ENCODE results near the gene PPP2R2B. TPM values are rescaled to one million over a fixed set of nuclear protein-coding genes. Genes with fewer than 3 reads are reported as not detected.

PPP2R2B gene
- total RNA-seq, 1 experiment from 2014 or later = 0.75 TPM

DNA sequence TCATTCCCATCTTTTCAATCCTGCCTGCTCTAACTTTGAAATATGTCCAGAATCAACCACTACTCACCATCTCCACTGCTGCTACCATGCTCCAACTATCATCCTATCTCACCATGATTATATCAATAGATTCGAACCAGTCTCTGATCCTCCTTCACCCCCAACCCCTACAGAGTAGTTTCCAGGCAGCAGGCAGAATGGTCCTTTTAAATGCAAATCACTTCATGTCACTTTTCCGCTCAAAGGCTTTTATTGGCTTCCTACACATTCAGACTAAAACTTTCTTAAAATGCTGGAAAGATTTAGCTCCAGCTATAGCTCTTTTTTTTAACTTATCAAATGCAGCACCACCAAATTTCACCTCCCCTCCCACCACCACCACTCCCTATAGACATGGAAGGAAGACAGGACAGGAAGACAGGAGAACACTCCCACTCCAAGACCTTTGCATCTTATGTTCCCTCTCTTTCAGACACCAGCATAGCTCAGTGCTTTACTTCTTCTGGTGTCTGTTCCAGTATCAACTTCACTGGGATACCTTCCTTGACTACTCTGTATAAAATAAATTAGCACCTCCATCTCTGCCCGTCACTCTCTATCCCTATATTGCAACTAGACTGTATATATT is 9.9 kb upstream of the PPP2R2B start:
- DNase-seq (ENCODE audit: low read depth) = no peak

DNA sequence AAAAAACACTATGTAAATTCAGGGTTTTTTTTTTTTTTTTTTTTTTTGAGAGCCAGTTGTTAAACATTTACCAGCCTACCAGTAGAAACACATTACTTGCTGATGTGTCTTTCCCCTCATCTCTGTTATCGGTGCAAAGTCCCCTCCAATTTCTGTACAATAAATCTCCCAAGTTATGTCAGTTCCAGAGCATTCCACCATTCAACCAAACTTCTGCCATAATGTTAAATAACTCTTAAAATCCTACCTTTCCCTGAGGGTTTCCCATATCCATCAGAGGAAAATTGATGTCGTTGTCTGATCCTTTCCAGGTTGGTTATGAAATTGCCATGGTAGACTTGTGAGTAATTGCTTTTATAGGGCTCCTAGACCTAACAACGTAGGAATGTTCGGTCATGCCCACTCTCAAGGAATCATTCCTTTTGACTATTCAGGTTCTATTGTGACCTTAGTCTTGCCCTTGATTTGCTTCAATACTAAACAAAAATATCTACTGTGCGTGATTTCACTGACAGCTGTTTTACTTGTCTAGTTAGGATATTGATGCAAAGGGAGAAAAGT is 5.6 kb upstream of the PPP2R2B start:
- DNase-seq (ENCODE audit: low read depth) = no peak

DNA sequence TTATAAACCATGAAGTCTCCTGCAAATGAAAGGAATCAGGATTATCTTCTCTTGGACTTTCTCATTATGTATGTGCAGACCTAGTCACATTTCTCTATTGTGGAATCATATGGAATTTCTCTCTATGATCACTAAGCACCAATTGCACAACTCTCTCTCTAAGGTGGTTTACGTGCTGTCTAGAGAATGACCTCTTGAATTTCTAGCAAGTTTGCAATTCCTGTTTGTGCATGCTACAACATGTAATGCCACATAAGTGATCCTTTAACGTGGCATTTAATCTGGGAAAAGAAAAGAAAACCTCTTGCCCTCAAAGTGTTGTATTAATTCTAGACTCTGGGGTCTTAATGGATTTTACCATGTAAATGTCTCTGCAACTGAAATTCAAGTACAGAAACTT is 5.0 kb upstream of the PPP2R2B start:
- no peak for DNase-seq (ENCODE audit: low read depth)

DNA sequence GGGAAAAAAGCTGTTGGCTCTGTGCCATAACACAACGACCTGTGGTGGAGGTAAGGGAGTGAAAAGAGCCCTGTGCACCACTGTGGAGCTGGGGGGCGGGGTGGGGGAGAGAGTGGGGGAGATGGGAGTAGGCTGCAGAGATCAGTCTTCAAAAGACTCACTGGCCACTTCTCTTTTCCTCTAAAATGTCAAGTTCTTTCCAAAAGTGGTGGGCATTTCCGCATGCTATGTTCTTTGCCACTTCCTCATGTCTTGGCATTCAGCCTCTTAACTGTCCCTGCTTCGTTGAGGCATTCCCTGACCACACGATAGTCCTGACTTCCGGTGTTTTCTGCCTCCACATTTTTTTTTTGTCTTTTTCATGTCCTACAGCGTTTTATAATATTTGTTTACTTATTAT is 2.4 kb upstream of the PPP2R2B start:
- DNase-seq (ENCODE audit: low read depth) = no peak

DNA sequence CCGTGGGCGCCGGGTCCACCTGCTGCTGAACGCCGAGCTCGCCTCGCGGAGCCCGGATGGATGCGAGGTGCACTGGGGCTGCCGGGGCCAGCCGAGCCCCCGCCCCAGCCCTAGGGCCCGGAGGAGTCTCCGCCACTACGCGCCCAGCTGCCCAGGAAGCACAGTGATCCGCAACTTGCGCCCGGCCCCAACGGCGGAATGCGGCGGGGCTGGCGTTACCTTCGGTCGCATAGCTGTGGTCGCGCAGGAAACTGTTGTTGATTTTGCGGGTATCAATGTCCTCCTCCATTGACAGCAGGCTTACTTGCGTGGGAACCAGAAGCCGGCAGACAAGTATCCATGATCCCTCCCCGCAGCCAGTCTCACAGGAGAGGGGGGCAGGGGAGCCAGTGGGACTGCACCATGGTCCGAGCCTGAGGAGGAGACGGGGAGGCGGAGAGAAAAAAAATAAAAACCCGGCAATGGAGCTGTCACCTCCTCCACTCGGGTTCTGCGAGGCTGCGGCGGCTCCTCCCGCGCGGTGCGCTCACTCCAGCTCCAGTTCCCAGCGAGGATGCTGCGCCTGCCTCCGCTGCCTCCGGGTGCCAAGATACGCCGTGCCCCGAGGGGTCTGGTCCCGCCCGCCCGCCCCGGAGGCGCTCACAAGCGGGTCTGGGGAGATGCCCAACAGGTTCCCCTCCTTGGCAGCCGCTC is 628 bp downstream of the PPP2R2B start:
- peak; percentile 5 for DNase-seq (ENCODE audit: low read depth)

DNA sequence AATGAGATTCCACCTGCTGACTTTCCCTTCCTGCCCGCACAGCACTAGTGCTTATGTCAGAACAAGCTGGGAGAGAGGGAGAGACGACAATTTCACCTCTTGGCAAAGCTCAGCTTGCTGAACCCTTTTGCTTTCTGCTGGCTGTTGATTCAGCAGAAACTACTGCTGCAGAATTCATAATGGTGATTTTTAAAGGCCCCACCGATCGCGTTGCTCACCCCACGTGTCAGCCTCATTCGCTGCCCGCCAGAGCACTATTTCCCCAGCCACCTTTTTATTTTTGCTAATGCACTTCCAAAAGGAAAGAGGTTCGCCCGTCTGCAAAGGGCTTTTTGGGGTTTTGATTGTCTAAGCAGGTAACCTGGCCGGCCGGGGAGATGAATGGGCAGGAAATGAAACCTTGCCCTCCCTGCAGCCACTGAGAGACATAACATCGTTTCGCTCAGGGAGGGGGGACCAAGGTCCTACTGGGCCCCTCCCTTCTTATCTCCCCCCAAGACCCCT is 1.3 kb downstream of the PPP2R2B start:
- no peak for DNase-seq (ENCODE audit: low read depth)

DNA sequence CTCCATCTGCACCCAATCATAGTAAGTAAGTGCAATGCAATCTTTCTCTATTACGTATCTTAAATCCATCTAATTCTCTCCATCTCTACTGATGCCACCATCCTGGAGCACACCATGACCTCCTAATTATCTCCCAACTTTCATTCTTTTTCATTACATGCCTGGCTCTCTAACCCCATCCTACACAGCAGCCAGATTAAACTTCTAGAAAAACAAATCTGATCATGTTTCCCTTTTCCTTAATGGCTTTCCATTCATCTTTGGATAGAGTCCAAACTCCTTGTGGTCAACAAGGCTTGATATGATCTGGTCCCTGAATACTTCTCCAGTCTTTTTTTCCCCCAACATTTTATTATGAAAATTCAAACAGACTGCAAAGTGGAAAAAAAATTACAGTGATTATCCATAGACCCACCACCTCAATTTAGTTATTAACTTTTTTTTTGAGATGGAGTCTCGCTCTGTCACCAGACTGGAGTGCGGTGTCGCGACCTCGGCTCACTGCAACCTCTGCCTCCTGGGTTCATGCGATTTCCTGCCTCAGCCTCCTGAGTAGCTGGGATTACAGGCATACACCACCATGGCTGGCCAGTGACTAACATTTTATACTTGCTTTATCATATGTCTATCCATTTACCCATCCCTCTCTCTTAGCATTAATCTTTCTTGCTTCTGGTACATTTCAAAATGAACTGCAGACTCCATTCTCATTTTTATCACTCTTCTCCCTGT is 5.2 kb downstream of the PPP2R2B start:
- DNase-seq (ENCODE audit: low read depth) = peak; percentile 30

DNA sequence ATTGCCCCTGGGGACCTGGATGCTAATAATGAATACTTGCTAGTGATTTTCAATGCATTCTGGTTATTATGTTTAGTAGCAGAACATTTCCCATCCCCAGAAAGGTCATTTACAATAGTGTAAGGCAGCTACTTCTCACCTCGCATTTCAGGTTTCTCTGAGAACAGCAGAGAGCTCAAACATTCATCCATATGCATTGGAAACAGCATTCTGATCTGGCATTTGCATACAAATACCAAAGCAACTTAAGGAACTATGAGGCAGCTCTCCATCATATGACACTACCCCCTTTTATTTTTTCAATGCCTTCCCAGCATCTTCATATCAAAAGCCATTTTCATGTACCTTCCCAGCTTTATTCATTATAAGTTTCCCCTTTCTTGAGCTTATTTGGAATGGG is 6.4 kb downstream of the PPP2R2B start:
- DNase-seq (ENCODE audit: low read depth) = no peak

DNA sequence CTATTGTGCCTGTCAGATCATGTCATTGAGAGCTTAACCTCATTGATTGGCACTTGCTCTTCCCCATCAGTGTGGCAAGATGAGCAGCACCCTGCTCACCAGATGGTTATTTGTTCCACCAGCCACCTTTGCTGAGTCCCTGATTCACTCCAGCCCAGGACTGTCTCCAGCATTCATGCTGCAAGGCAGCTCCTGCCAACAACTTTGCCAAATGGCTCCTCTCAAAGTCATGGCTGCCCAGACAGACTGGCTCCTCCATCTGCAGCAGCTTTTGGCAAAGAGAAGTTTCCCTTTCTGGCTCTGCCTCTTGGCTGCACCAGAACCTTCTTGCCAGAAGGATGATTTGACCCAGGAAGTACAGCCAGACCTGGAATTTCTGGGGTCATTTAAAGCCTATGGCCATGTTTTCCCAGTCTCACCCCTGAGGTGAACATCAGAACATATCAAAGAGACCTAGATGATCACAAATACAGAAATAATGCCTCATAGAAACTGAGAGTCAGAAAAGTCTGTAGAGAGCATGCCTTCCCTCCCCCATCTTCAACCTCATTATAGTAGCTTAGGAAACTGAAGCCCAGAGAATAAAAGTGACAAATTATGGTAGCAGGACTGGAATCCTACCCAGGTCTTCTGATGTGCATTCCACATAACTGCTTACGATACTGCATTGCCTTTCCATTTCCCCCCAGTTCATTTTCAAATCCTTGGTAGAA is 10.4 kb downstream of the PPP2R2B start:
- DNase-seq (ENCODE audit: low read depth) = no peak

DNA sequence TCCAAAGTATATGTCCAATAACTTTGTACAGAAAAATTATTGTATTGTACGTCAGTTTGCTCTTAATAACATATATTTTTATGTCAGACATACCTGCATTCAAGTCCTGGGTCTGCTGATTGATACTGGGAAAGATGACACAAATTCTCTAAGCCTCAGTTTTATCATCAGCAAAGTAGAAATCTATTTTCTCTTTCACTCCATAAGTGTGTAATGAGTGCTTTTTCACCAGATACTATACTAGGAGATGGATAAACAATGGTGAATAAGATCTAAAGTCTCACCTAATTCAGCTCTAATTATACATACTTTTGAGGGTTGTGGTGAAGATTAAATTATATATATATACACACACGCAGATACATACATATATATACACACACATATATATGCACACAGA is 12.3 kb downstream of the PPP2R2B start:
- DNase-seq (ENCODE audit: low read depth) = no peak

DNA sequence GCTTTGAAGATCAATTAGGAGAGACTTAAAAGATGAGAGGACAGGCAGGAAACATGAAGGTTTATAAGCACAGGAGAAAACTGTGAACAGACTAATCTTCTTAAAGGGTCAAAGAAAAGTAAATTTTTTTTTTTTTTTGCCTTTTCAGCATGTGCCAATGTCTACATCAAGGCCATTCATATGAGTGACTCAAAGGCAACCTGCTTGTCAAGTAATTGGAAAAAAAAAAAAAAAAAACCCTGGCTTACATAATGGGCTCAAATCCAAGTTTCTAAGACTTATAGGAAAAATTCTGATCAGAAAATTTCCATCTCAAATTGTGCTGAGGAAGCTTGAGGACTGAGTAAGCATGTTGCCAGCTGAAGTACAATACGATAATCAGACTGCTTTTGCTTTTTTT is 15.9 kb downstream of the PPP2R2B start:
- DNase-seq (ENCODE audit: low read depth) = no peak

DNA sequence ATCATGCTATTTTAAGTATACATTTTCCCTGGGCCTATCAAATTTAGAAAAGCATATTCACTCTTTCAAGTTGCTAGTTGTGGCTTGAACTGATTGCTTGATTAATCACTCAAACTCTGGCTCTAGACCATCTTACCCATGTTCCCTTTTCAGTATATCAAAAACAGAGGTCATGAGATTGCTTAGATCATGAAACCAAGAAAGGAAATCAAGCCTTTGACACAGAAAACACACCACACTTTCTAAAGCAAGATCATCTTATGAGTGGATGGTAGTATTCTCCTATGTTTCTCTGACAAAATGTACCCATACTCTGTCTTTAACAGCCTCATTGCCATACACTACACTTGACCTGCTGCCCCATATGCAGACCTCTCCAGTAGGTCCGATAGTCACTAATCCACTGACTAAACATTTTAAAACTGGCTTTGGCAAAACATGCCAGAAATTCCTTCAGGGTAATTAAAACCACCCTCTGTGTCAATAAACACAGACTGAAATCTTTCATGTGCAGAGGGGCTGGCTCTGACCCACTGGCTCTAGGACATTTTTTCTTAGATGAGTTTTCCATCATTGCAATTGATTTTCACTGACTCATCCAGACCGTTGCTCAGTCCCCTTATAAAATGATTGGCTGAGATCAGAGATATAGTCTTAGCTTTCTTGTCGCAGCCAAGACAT is 18.2 kb downstream of the PPP2R2B start:
- DNase-seq (ENCODE audit: low read depth) = peak; percentile 23

DNA sequence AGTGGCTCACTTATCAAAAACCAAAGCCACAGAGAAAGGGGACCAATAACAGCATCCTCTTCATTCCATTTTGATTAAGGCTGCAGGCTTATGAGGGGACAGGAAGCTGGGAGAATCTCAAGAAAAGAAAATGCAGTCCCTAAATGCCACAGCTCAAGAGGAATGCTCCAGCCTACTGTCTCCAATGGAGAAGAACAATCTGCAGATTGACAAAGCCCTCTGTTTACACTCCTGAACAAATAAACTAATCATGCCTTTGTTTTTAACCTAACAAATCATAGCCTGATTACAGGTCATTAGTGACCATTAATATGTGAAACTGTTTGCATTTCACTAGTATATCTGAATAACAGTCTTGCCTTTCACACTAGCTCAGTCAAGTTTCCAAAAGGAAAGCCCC is 26.5 kb downstream of the PPP2R2B start:
- no peak for DNase-seq (ENCODE audit: low read depth)

DNA sequence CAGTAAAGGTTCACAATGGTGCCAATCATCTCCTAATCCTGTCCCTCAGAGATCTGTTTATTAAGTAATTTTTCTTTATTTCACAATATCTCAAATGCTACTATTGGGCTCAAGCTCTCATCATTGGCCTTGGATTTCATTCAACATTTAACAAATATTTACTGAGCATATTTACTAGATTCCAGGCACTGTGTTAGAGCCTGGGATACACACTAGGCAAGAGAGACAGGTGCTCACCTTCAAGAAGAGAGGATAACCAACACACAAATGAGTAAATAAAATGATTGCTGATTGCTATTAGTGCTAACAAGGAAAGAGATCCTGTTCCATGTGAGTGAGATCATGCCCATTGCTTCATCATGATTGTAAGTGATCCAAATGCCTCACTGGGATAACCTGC is 27.4 kb downstream of the PPP2R2B start:
- no peak for DNase-seq (ENCODE audit: low read depth)

DNA sequence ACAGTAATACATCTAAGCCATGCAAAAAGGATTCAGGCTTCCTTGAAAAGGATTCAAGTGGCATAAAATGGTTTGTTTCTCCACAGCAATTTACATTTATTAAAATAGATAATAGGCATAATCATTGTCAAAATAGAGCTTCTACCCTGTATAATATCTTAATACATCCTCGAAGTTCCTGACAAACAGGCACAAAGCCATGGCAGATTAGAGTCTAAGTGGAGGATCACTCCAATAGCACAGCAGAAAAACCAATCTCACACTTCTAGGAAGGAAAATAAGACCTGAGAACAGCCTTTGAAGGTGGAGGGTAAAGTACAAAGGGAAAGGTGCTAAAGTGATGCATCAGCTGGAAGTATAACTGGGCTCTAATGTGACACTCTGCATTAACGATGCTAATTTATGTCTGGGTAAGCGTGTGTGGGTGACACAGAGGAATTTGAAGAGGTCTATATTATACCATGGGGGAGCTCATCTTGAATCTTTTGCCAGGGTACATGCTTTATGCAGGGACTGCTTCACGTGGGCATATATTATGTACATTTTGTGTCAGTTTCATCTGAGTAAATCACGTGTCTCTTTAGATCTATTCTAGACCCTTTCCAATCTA is 28.8 kb downstream of the PPP2R2B start:
- DNase-seq (ENCODE audit: low read depth) = no peak

DNA sequence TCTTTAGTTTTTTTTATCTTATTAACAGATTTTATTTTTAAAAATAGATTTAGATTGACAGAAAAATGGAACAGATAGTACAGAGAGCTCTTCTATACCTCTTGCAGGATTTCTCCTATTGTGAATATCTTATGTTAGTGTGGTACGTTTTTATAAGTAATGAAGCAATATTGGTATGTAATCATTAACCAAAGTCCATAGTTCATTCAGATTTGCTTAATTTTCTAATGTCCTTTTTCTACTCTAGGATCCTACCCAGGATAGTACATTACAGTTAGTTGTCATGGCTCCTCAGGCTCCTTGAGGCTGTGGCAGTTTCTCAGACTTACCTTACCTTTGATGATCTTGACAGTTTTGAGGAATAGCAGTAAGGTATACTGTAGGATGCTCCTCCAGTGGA is 30.4 kb downstream of the PPP2R2B start:
- DNase-seq (ENCODE audit: low read depth) = no peak

DNA sequence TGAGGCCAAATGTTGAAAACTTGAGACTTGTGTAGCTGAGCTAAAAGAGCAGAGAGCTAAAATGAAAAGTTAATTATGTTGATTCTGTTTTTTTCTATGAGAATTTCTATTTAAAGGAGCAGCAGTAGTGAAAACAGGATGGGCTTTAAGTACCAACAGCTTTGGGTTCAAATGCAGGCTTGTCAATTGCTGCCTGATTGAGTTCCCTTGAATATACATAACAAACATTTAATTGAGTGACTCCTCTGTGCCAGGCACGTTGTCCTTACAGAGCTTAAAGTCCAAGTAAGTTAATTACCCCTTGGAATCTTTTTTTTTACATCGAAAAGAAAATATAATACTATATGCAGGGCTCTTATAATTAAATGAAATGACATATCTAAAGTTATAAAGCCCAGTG is 38.5 kb downstream of the PPP2R2B start:
- no peak for DNase-seq (ENCODE audit: low read depth)

DNA sequence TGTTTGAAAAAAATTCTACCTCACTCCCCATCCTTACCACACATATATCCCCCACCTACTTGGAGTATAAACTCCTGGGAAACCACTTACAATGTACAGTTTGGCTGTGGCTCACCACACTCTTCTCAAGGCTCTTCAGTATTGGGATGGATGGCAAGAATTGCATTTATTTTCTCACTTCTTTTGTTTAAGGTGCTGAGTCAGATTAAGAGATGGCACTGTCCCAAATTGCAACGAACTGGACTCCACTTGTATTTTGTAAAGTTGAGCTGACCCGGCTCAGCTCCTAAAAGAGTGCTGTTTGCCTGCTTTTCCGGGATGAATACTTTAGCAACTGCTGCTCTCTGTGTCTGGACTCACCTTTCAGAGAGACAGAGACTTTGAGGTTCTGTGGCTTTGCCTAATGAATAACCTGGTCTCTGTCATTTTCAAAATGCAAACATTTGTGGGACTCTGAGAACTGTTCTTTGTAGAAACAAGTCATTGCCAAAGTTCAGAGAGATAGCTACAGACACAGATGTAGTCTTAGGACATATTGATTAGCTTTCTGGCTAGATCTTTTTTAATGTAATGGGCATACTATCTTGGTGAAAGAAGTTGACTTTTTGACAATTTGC is 42.2 kb downstream of the PPP2R2B start:
- DNase-seq (ENCODE audit: low read depth) = no peak

DNA sequence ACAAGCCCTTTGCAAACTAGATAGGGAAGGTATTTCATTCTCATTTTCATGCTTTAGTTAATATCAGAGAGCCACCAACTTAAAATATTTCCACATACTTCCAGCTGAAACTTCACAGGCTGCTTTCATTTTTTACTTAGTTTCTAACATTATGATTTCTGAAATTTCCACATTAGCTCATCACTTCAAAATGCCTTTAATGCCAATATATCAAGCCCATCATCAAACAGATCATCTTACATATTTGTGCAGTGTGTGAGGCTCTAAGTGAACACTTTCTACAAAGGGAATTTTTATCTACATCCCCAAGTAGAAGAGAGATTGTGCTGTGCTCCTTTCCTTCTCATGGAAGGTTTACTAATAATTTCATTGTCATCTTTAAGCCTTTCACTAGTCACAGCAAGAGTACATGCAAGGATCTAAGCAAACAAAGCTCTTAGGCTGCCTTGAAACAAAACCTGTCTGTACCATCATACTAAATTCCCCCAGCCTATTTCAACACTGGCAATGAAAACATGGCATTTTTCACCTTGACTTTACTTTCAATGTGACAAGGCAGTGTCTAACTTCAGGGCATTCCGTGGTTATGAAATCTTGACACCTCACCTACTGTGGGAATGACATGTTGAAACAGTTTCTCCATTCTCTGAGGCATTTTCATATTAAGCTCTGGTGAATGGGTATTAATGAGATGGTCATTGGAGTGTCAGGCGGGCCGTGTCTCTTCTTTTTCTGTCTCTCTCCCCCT is 45.4 kb downstream of the PPP2R2B start:
- no peak for DNase-seq (ENCODE audit: low read depth)

DNA sequence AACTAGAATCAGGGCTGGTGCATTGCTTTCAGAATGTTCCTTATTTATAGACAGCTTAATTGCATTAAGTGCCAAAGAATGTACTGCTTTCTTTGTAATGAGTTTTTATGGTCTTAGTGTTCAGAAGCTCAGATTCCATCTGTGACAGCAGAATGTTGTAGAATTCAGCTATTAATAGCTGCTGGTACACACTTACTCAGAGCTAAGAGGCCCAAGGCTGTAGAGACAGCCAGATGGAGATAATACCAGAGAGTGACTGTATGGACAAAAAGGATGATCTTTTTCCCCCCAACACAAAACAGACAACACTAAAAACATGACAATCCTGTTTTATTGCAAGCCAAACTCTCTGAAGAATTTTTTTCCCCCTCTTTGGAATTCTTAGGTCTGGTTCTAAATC is 50.2 kb downstream of the PPP2R2B start:
- no peak for DNase-seq (ENCODE audit: low read depth)
